GM19468 (cell line): ENCODE results near the gene NAALADL2.

ENCODE experiments used
- ATAC-seq: cut with Tn5 transposase; IDR thresholded peaks from one replicate; pipeline ENCODE4 v1.9.1; 2021; ENCODE audit warnings: mild to moderate bottlenecking, moderate library complexity, moderate number of reproducible peaks; ENCODE audit not compliant: unreplicated experiment; ENCODE audit errors: extremely low read depth

The NAALADL2 gene

DNA sequence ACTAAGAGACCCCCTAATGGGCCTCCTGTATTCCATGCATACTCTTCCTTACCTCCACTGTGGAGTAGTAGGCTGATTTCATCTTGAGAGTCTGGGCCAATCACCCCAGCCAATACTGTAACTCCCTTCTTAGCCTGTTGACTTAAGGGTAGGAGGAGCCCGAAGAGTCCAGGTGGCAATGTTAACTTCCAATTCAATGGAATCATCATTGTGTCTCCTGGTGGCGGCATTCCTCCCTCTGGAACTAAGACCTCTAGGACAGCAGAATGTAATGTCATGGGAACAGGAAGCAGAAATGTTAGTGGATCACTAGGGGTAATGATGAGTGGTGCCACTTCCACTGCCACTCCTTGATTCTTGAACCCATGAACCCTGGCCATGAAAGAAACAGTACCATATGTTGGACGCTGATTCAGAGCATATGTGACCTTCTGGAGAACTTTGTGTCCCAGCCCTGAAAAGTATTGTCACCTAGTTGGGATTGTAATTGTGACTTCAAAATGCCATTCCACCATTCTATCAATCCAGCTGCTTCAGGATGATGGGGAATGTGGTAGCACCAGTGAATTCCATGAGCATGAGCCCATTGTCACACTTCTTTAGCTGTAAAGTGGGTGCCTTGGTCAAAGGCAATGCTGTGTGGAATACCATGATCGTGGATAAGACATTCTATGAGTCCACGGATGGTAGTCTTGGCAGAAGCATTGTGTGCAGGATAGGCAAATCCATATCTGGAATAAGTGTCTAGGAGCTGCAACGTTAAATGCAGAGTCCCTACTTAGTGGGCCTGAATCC lies 24.9 kb downstream of the NAALADL2 start:
- no peak for ATAC-seq

DNA sequence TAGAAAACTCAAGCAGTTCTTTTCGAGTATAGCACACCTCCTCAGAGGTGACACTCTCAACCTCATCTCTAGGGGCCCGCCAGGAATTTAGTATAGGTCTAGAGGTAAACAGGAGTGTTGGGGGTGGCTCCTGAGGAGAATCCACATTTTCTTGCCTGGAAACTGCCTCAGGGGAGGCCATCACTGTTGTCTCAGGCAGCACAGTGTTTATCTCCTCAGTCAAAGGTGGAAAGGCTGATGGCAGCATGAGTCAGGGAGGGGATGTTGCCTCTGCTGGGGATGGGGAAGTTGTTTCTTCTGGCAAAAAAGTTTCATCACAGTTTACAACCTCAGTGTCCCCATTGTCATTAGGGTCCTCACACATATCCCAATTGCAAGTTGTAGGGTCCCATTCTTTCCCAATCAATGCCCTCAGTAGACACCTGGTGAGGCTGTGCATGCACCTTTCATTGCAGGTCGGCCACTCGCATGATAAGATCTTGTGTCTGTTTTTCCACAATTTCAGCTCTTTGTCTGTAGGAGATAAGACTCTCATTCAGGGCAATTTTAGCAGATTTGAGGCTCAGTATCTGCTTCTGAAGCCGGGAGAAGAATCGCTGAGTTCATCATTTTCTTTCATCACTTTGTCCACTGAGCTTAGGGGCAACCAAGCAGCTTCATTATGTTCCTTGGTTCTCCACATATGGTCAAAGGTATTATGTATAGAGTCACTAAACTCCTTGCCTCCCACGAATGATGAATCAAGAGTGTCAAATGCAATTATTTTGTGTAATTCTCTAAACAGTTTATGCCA lies 25.8 kb downstream of the NAALADL2 start:
- no peak for ATAC-seq

GRCh38 chr3:174891524-174892203 lies 32.5 kb downstream of the NAALADL2 start:
- ATAC-seq: no peak

DNA sequence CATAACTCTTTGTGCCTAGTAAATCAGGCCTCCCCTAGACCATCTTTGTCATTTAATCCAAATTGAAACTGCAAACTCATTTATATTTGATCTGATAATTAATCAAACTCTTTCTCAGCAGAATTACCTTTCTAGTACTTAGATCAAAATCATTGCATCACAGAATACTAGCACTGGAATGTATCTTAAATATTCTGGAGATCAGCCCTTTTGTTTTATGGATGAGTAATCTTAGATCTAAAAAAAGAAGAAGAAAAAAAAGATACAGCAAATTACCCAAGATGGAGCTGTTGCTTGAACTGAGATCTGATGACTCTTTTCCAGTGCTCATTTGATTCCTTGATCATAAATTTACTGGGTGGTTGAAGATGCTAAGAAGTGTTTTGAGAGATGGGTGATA lies 47.9 kb downstream of the NAALADL2 start:
- ATAC-seq: no peak

DNA sequence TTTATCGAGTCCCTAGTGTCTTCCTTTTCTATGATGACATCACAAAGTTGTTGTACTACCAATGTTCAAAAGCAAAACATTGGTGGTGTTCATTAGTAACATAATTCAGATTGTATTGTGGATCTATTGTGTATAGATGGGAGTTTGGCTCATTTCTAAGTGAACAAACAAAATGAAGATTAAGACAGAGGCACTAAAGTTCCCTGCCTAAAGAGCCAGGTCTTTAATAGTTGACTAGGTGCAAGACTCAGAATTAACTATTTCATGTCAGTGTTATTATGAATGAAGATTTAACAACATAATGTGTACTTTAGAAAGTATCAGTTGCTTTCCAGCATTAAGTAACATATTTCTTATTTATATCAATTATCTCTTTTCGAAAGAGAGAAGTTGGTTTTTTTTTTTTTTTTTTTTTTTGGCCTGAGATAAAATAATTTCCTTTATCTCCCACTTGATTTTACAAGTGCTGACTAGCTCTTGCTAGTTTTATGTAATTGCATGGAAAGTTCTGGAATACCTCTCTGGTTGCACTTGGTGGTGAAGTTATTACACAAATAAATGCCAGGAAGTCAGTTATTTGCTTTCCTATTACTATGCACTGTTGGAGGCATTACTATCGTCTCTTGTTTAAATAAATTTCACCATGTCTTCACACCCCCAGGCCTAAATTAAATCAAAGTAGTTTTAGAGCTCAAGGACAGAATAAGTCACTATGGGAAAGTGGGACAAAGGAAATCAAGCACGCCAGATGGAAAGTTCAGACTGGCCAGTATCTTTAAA lies 48.7 kb downstream of the NAALADL2 start:
- ATAC-seq: no peak

DNA sequence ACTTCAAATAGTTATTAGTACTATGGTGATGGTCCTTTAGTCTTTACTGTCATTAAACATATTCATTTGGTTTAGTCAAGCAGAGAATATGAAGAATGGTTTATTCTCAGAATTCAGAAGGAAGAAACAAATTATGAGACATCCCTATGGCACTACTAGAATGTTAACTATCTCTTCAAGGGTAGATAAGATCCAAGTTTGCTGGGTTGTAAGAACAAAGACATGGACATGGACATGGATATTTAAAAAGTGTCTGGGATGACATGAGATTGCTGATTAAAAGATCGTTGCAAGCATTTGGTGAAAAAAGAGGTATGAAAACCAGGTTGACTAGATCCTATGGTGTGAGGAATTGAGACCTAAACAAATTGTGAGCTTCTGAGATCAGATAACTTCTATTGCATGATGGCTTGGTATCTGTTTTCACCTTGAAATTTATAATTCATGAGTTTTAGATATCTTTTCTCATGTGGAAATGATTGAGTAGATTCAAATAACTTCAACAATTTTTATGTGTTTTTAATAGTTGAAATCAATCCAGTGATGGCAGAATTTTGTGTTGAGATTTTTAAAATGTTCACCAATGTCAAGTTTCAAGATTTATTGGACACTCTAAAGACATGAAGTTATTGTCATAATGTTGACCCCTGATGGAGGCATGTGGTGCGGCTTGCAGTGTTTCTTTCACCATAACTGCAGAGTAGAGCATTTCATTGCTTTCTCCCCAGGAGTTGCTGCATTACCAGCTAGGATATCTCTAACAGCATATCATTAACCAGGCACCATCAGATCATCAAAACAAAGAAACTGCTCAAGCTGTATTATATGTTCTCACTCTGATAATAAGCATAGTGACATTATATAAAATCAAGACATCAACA lies 72.6 kb downstream of the NAALADL2 start:
- ATAC-seq: no peak

- ATAC-seq: no peak
These were observed 77.5 kb downstream of the NAALADL2 start for GRCh38 chr3:174936590-174936989.

- no peak for ATAC-seq
These were observed 78.3 kb downstream of the NAALADL2 start for GRCh38 chr3:174937478-174937877.

DNA sequence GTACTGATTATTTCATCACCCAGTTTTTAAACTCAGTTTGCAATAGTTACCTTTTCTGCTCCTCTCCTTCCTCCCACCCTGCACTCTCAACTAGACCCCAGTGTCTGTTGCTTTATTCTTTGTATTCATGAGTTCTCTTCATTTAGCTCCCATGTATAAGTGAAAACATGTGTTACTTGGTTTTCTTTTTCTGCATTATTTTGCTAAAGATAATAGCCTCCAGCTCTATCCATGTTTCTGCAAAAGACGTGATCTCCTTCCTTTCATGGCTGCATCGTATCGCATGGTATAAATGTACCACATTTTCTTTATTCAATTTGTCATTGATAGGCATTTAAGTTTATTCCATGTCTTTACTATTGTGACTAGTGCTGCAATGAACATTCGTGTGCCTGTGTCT lies 79.0 kb downstream of the NAALADL2 start:
- no peak for ATAC-seq

DNA sequence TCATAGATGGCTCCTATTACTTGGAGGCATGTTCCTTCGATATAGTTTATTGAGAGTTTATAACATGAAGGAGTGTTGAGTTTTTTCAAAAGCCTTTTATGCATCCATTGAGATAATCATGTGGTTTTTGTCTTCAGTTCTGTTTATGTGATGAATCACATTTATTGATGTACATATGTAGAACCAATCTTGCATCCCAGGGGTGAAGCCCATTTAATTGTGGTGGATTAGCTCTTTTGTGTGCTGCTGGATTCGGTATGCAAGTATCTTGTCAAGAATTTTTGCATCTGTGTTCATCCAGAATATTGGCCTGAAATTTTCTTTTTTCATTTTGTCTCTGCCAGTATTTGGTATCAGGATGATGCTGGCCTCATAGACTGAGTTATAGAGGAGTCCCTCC lies 81.0 kb downstream of the NAALADL2 start:
- ATAC-seq: no peak

DNA sequence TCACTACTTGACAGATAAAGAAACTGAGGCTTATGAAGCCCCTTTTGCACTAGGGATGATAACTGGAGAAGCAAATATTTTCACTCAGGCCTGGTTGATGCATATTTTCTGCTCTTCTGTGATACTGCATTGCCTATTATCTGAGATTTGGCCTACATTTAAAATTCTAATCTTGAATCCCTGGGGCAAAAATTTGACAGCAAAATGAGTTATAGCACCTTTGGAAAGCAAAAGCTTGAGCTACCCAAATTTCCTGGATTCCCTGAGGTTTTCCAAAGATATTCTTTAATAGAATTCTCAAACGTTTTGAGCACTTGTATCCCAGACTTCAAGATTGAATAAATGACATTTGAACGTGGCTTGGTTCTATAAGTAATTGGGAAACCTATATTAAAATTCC lies 86.1 kb downstream of the NAALADL2 start:
- no peak for ATAC-seq

DNA sequence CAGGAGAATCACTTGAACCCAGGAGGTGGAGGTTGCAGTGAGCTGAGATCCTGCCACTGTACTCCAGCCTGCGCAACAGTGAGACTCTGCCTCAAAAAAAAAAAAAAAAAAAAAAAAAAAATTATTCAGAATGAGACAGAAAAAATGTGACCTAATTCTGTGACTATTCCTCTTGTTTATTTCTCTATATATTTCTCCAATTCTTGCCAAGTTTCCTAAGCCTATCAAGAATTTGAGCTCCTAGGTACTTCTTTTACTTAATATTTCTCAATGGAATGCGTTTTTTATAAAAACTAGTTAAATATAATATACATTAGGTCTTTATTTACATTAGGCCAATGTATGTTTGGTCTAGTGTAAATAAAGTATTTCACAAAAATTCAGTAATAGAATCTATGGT lies 86.8 kb downstream of the NAALADL2 start:
- ATAC-seq: no peak

DNA sequence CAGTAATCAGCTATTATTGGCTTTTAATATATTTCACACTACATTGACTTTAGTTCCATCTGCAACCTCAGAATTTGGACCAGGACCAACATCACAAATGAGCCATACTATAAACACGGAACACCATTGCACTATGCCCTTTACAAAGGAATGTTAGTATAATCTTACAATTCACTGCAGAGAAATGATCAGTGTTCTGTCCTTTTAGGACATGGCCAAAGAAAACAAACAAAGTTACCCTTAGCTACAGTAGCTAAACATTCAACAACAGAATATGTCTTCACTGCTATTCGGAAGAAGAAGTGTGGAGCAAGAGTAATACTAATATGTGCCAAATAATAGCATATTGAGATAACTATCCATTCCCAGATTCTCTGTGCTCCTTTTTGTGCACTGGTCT lies 90.4 kb downstream of the NAALADL2 start:
- no peak for ATAC-seq

GRCh38 chr3:174951034-174951433 lies 91.9 kb downstream of the NAALADL2 start:
- no peak for ATAC-seq

GRCh38 chr3:174951498-174952005 lies 92.4 kb downstream of the NAALADL2 start:
- ATAC-seq: no peak

GRCh38 chr3:174953068-174953467 lies 93.9 kb downstream of the NAALADL2 start:
- no peak for ATAC-seq

DNA sequence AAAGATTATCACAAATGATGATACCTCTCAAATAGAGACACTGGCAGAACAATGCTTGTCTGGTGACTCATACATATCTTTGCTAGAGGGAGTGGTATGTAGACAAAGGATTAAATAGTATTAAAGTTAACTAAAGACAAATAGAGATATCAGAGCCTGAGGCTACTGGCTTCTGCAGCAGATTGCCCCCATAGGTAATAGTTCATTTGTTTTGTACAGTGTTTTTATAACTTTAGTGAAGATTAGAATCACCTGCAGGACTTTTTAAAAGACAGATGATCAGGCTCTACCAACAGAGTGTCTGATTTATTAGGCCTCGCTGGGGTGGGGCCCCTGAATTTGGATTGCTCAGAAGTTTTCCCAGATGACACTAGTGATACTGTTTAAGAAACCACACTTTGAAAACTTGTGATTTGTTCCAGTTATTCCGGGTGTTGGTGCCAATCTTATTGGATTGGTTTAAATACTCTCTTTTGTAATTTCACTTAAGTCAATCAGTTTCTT lies 96.4 kb downstream of the NAALADL2 start:
- ATAC-seq: no peak

DNA sequence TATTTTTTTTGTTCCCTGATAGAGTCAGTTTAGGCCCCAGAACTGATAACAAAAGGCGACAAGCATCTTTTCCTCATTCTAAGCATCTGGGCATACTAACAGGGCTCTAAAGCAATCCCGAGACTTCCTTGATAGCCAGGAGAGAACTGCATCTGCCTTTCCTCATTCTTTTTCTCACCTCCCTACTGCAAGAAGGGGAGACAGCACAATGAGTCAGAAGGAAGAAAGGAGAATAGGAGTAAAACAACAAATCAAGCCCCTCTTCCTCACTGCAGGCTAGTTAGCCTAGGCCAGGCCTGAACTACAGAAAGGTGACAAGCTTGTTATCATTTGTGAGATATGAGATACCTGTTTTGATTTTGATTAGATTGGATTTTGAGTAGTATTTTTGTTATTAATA lies 97.9 kb downstream of the NAALADL2 start:
- no peak for ATAC-seq

- no peak for ATAC-seq
These were observed 98.4 kb downstream of the NAALADL2 start for GRCh38 chr3:174957551-174958001.
